NCI-H2196 (cell line): ENCODE measurements around the gene LRRC74B.
A peak's percentile ranks its signal among the peaks of the same experiment; 100 is the strongest.
"Not testable (repeated sequence)": the region's sequence is repeated elsewhere in the genome, so short reads cannot be mapped to it uniquely, and the experiment has no call there.

ENCODE experiments used
- DNase-seq: peaks from one replicate; lab custom pipeline; 2025; ENCODE audit not compliant: unreplicated experiment; lab: John Stamatoyannopoulos, UW

Gene LRRC74B

GRCh38 chr22:21054046-21054713 is 8.4 kb downstream of the LRRC74B start:
- DNase-seq: no peak

GRCh38 chr22:21054714-21055563 is 9.2 kb downstream of the LRRC74B start:
- no peak for DNase-seq

GRCh38 chr22:21055564-21055834 is 9.8 kb downstream of the LRRC74B start:
- no peak for DNase-seq

GRCh38 chr22:21055880-21056319 is 10.2 kb downstream of the LRRC74B start:
- DNase-seq: no peak

GRCh38 chr22:21060363-21060762 is 14.6 kb downstream of the LRRC74B start:
- DNase-seq: not testable (repeated sequence)

GRCh38 chr22:21061660-21062321 is 16.0 kb downstream of the LRRC74B start:
- DNase-seq: not testable (repeated sequence)

GRCh38 chr22:21064425-21064824 is 18.7 kb downstream of the LRRC74B start:
- DNase-seq: not testable (repeated sequence)

- no peak for DNase-seq
These were observed 19.4 kb downstream of the LRRC74B start for GRCh38 chr22:21064917-21065864.

- no peak for DNase-seq
These were observed 21.5 kb downstream of the LRRC74B start for GRCh38 chr22:21067075-21067900.

GRCh38 chr22:21067901-21068680 is 22.3 kb downstream of the LRRC74B start:
- no peak for DNase-seq

GRCh38 chr22:21068681-21069276 is 23.0 kb downstream of the LRRC74B start:
- no peak for DNase-seq

- peak; percentile 12 for DNase-seq
These were observed 23.6 kb downstream of the LRRC74B start for GRCh38 chr22:21069375-21069774.

GRCh38 chr22:21070690-21071615 is 25.2 kb downstream of the LRRC74B start:
- DNase-seq: no peak

- DNase-seq: not testable (repeated sequence)
These were observed 26.1 kb downstream of the LRRC74B start for GRCh38 chr22:21071796-21072195.

- DNase-seq: no peak
These were observed 27.3 kb downstream of the LRRC74B start for GRCh38 chr22:21073023-21073422.

- no peak for DNase-seq
These were observed 27.7 kb downstream of the LRRC74B start for GRCh38 chr22:21073482-21073881.

GRCh38 chr22:21074102-21074715 is 28.5 kb downstream of the LRRC74B start:
- DNase-seq: no peak
